ENCODE results near the gene ZNF446.
"Not testable (repeated sequence)": the region's sequence is repeated elsewhere in the genome, so short reads cannot be mapped to it uniquely, and the experiment has no call there.

ZNF446 gene

DNA sequence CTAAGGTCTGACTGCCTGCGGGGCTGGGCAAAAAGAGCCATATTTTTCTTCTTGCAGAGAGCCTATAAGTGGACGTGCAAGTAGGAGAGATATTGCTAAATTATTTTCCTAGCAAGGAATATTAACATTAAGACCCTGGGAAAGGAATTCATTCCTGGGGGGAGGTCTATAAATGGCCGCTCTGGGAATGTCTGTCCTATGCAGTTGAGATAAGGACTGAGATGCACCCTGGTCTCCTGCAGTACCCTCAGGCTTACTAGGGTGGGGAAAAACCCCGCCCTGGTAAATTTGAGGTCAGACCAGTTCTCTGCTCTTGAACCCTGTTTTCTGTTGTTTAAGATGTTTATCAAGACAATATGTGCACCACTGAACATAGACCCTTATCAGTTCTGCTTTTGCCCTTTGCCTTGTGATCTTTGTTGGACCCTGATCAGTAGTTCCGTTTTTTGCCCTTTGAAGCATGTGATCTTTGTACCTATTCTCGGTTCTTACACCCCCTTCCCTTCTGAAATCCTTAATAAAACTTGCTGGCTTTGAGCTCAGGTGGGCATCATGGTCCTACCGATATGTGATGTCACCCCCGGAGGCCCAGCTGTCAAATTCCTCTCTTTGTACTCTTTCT, 31.6 kb downstream of the ZNF446 start:
- not testable (repeated sequence) for DNase-seq

DNA sequence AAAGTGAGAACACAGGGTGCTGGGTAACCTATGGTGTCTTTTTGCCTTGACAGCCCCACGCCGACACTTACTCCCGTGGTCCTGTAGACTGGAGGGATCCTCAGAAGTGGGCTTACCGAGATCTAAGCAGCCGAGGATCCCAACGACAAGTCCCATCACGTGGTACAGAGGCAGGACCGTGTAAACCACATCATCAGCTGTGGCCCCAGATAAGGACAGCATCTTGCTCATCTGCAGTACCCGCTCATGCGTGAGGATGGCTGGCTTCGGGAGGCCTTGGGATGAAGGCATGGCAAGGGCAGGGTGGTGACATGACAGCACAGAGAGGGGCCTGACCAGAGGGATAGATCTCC, 33.6 kb downstream of the ZNF446 start:
- DNase-seq = no peak

DNA sequence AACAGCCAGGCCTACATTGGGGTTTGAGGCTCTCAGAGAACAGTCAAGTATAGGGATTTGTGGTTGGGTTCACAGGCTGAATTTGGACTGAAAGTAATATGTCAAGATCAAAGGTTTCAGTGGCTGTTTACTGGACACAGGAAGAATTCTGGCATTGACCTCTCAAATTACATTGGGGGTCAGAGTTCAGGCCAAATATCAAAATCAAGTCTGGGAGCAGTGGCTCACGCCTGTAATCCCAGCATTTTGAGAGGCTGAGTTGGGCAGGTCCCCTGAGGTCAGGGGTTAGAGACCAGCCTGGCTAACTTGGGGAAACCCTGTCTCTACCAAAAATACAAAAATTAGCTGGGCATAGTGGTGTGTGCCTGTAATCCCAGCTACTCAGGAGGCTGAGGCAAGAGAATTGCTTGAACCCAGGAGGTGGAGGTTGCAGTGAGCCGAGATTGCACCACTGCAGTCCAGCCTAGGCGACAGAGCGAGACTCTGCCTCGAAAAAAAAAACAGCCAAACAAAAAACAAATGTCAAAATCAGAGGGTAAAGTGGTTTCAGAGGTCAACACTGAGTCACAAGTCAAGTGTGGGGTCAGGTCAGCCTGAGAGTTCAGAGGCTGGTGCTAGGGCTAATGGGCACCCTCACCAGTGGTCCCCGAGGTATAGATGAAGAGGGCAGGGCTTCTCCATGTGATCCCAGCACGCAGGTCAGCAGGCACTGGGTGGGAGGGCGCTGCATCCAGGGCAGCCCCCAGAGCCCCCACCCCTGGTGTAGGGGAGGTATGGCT, 34.1 kb downstream of the ZNF446 start:
- DNase-seq = no peak

DNA sequence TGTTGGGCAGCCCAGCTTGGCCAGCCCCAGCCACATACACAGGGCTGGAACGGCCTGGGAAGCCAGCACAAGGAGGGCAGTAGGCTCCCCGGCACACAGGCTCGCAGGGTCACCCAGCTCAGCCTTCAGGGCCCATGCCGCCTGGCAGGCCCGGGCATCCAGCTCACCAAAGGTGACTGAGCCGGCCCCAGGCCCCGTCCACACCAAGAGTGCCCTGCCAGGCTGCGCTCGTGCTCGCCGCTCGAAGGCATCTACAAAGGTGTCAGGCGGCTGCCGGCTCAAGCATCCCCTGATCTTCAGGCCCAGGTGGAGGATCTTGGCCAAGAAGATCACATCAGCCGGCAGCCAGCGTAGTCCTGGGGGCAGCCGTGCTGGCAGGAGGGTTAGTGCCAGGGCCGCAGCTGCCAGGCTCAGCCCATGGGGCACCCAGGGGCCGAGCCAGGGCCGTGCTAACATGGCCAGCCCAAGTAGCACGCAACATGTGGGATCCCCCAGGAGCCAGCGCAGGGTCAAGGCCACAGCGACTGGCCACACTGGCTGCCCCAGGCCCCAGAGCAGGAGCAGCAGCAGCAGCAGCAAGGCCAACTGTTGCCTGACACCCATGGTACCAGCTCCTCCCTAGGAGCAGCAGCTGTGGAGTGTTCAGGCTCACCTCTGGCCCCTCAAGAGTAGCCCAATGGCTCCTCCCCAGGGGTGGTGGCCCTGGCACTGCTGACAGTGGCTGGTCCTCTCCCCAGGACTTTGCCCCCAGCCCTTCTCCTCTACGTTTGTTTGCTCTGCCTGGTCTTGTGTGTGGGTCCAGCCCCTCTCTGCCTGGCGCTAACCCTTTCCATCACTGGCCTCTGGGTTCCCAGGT, 35.4 kb downstream of the ZNF446 start, which contains the start of gene SLC27A5:
TSS of gene SLC27A5 (minus strand) at position 640 of the 856 bp plus-strand sequence. CDS start at position 603, 37 bp downstream.
- peak; percentile 31 for DNase-seq

DNA sequence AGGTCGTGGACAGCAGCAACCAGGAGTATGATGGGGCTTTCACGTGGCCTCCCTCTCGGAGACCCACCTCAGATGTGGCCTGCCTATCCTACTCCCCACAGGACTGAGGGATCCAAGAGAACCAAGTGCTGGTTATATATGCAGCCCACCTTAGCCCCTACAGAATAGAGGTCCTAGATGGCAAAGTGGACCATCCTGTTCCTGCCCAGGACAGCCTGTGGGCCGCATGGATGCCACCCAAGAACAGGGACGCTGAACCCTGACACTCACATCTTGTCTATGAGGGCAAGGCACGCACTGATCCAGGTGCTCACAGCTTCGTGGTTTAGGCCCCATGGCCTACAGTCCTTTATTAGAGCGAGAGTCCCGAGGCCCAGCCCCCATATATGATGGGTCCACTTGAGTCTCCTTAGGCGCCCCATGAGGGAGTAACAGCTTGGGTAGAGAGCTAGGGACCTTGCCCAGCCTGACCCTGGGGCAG, 37.1 kb downstream of the ZNF446 start:
- DNase-seq = no peak

DNA sequence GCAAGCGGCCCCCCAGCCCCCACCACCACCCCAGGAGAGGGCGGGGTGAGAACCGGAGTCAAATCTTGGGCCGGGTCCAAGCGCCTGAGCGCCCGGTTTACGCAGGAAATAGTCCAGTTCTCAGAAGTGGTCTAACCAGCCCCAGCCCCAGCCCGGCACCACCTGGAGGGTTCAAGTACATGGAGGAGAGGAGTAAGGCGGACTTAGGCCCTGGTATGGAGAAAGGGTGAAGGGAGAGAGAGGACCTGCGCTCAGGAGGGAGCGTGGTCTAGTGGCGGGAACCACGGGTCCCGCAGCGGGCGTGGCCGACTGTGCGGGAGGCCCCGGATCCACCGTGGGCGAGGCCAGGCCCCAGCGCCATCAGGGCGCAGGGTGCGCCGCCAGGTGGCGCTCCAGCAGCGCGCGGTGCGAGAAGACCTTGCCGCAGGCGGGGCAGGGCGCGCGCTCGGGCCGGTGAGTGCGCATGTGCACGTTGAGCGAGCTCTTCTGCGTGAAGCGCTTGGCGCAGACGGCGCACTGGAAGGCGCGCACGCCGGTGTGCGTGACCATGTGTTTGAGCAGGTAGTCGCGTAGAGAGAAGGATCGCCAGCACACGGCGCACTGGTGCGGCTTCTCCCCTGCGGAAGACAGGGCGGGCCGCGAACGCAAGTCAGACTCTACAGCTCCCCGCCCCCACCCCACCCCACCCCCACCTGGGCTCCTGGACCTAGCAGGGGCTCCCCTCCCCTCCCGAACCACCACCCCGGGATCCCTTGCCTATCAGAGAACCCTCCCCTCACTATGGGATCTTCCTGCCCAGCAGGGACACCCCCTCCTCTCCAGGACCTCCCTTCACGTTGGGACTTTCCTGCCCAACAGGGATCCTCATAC, 37.8 kb downstream of the ZNF446 start:
- peak; percentile 88 for DNase-seq

DNA sequence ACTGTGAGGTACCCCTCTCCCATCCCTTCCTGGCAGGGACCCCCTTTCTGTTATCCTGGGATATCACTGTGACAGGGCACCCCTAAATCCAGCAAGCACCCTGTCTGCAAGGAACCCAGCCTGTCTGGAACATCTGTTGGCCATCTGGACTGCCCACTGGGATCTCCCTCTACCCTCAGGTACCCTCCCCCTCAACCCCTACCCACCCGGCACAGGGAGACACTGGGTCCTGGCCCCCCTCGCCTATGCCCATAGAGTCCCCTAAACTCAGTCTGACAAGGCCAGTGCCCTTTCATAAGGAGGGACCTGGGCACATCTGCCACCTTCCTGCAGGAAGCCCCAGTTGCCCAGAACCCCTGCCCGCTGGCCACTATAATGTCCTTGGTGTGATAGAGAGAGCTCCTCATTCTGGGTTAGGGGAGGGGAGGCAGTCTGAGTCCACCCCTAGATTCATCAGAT, 38.4 kb downstream of the ZNF446 start:
- DNase-seq = no peak

DNA sequence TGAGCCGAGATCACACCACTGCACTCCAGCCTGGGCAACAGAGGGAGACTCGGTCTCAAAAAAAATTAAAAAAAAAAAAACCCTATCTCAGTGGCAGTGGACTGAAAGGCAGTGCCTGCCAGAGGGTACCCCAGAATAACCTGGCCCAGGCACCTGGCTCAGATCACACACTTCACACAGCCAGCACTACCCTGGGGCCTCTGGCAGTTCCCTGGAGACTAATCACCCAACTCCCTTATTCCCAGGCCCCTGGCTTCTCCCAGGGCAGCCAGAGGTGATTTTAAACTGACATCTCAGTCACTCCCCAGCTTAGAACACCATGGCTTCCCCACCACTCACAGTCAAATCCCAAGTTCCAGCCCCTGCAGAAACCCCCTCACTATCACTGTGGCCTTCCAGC, 39.1 kb downstream of the ZNF446 start:
- no peak for DNase-seq

DNA sequence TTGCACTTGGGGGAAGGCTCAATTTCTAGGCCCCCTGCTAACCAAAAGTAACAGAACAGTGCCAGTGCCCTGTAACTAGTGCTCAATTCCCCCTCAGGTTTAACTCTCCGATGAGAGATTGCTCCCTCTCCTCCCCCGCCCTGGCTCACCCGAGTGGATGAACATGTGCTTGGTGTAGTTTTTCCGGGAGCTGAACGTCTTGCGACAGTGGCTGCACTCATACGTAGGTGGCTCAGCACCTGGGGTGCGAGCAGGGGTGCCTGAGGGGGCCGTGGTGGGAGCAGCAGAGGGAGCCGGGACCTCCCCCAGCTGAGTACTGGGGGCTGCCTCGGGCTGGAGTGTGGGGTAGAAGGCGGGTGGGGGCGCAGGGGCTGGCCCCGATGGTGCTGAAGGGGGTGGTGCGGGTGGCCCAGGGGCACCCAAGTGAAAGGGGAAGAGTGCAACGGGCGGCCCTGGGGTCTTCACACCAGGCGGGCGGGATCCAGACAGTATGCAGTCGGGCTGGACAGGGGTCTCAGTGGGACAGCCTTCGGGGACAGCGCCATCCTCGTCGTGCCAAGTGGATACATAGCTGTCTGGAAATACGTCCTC, 40.2 kb downstream of the ZNF446 start:
- no peak for DNase-seq

DNA sequence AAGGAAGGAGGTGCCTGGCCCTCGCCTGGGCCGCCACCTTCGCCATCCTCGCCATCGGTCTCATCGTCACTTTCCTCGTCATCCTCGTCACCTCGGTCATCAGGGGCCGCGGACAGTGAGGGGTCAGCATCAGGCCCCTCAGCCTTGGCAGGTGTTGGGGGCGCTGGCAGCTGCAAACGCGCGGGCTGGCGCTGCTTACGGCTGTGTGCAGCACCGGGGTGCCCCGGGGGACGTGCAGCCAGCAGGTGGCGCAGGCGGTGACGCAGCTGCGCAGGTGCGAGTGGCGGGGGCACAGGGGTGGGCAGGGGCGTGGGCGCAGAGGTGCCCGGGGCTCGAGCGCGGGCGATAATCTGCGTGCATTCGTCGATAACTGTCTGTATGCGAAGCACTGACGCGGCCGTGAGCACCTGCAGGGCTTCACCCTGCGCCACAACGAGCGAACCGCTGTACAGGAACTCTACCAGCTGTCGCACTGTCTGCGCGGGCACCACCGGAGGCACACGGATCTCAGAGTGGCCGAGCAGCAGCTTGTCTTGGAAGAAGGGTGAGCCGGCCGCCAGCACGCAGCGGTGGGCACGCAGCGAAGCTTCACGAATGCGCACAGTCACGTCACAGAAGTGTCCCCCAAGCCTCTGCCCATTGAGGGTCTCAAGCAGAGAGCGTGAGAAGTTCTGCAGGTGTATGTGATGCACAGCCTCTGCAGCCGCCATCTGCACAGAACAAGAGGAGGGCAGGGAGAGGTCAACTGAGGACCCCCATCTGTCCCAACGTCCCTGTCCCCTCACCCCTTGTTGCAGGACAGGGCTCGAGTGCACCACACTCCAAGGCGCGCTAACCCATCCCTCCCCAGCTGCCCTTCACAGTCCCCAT, 41.0 kb downstream of the ZNF446 start:
- no peak for DNase-seq

DNA sequence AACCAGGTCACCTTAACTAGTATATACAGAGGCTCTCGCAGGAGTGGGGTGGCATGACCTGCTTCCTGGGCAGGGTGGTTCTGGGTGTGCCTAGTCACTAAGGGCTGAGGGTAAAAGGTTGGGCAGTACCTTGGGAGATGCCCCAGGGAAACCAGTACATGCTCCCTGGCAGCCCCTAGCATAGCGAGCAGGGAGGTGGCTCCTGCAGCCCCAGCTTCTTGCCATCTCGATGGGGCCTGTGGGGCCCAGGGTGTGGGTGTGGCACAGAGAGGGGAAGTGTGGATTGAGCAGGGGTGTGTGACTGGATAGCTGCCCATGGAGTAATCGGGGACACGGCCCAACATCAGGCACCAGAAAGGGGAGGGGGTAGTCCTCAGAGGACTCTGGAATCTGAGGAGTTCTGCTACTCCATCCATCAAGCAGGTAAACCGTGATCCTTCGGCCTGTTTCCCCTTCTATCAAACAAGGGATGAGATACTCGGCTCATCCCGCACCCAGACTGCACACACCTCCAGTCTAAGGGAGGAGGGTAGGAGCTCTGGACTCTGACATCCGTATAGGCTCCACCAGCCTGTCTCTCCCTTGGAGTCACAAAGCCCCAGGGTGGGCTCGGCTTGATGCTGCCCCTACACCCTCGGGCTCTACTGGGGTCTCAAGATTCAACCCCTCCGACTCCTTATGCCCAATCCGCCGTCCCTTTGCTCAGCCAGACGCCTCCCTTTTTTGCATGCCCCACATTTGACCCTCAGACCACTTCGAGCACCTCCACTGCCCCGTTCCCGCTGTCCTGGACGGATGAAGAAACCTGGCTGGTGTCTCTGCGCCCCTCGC, 42.3 kb downstream of the ZNF446 start:
- peak; percentile 48 for DNase-seq

DNA sequence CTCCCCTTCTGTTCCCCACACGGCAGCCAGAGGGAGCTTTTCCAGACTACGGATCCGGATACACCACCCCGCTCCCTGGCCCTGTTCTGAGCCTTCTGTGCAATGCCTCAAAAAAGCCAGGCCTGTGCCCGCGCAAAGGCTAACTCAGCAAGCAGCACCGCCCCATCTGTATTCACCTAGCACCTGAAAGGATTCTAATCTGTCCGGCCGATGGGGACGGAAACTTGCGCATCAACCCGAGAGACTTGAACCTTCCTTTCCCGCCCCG, 42.9 kb downstream of the ZNF446 start:
- DNase-seq = peak; percentile 82

DNA sequence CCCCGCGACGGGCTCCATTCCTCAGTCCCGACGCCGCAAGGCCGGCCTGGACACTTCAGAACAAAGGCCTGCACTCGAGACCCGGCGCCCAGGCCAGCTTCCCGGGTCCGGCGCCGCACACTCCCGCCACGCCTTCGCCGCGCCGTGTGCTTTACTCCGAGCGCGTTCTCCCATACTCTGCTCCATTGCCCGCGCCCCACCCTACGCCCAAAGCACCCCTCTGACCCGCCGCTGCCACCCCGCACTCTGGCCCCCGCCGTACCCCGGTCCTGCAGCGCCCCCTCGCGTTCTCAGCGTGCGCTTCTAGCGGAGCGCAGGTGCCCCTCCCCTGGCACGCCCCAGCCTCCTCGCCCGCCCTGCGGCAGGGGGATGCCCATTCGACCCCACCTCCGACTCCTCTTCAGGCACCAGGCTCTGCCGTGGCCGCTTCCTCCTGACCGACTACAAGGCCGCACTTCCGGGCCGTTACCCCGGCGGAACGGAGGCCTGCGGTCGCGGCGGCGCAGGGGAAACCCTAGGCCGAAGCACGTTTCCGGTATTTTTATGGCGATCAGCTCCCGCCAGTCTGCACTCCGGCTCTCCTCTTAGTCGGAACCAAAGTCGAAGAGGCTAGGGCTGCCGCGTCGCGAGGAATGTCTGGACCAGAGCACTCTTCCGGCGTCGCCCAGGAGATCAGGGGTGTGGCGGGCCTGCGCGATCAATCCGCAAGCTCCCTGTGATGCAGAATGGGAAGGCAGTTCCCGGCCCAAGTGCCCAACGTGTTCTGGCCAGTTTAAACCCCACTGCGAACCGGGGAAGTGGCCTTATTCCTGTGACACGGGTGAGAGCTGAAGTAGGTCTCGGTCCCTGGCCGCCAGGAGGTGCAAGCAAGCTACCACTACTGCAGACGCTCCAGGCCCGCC, 43.5 kb downstream of the ZNF446 start, which contains the start of gene ZBTB45:
TSS of gene ZBTB45 (minus strand) at position 456 of the 902 bp plus-strand sequence. CDS start 2,137 bp downstream, outside the sequence.
- DNase-seq = peak; percentile 97

DNA sequence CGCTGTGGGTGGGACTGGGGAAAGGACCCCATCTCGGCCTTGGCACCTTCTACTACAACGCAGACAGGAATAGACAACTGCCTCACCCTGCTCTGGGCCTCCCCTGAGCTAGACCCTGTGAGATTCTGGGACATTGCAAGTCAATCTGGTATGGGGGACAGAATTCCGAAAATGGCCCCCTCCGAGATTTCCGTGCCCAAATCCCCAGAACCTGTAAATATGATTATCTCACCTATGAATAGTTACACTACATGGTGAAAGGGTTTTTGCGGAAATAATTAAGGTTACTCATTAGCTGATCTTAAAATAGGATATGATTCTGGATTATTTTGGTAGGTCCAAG, 44.1 kb downstream of the ZNF446 start:
- DNase-seq = no peak

DNA sequence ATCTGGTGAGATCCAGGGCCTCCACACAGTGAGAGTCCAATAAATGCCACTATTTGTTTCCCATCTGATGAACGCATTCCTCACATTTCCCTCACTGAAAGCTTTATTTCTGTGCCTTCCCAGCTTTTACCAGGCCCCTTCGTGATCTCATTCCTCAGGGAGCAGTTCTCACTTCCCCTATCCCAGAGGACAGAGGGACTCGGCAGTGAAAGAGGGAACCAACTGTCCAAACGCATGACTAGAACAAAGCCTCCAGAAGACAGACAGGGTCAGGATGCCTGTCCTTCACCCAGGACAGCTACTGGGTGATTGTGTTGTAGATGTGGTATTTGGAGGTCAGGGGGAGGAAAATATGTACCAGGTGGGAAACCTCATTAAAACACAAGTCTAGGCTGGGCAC, 45.5 kb downstream of the ZNF446 start:
- no peak for DNase-seq

DNA sequence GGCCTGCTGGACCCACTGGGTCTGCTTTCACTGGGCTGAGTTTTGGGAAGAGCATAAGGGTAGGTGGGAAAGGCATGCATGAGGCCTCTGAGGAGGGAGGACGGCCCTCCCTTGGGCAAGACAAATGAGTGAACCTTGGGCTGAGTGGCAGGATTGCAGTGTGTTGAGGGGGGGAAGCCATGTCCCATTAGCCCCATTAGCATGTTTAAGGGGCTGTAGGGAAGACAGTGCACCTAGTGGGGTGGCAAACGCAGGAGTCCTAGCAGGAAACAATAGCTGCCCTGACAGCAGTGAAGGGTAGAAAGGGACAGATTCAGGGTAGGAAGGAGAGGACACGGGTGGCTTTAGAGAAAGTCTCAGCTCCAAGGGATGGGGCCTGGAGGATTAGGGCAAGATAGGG, 46.6 kb downstream of the ZNF446 start:
- no peak for DNase-seq

DNA sequence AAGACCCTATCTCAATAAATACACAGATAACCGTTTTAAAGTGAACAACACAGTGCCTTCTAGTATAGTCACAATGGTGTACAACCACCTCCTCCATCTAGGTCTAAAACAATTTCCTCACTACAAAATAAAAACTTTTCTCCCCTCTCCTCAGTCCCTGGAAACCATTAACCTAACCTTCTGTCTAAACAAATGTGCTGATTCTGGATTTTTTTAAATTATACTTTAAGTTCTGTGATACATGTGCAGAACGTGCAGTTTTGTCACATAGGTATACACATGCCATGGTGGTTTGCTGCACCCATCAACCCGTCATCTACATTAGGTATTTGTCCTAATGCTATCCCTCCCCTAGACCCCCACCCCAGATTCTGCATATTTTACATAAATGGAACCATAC, 53.3 kb downstream of the ZNF446 start:
- no peak for DNase-seq
